Upper lobe of left lung (tissue), 6 donors: ENCODE measurements around the gene TLR7. TPM values are rescaled to one million over a fixed set of nuclear protein-coding genes. Genes with fewer than 3 reads are reported as not detected.

Source experiments
- ATAC-seq, 2 donors: fragments of 200-7000 bp; cut with Tn5 transposase; one replicate each; pipeline ENCODE4 v1.9.1; 2022; ENCODE audit warnings: mild to moderate bottlenecking in 2 of 2, moderate library complexity in 2 of 2; ENCODE audit not compliant: low FRiP score in 2 of 2
- DNase-seq, 2 donors: peaks; one replicate each; pipeline ENCODE4 v3.0.0-alpha.2; 2019 to 2020
- H3K27ac ChIP-seq, 4 donors: fragments of 200-600 bp; sonication (generic); one replicate each; pipeline ENCODE4 v1.5.1; 2016 to 2019
- H3K27me3 ChIP-seq, 4 donors: fragments of 200-600 bp; sonication (generic); one replicate each; pipeline ENCODE4 v1.5.1; 2017 to 2019
- H3K36me3 ChIP-seq, 4 donors: fragments of 200-600 bp; sonication (generic); one replicate each; pipeline ENCODE4 v1.5.1; 2016 to 2019
- H3K4me1 ChIP-seq, 4 donors: fragments of 200-600 bp; sonication (generic); one replicate each; pipeline ENCODE4 v1.5.1; 2018 to 2019
- H3K4me3 ChIP-seq, 4 donors: fragments of 200-600 bp; sonication (generic); one replicate each; pipeline ENCODE4 v1.5.1; 2017 to 2019; ENCODE audit warnings: mild to moderate bottlenecking in 2 of 4, moderate library complexity in 1 of 4
- H3K9me3 ChIP-seq, 4 donors: fragments of 200-600 bp; sonication (generic); one replicate each; pipeline ENCODE4 v1.5.1; 2018 to 2019
- EP300 ChIP-seq, 4 donors: sonication (generic); formaldehyde crosslinking; IDR thresholded peaks; one replicate each; pipeline ENCODE4 v1.5.1; 2017; ENCODE audit warnings: antibody characterized with exemption in 4 of 4, control low read depth in 2 of 4
- POLR2A ChIP-seq, 4 donors: fragments of 450-650 bp; IDR thresholded peaks; one replicate each; pipeline ENCODE4 v1.5.1; 2016 to 2017; ENCODE audit warnings: antibody characterized with exemption in 4 of 4, mild to moderate bottlenecking in 2 of 4
- POLR2AphosphoS5 ChIP-seq, 2 donors: sonication (generic); formaldehyde crosslinking; IDR thresholded peaks; one replicate each; pipeline ENCODE4 v1.5.1; 2017; ENCODE audit warnings: antibody characterized with exemption in 2 of 2
- WGBS, 2 donors: methylation state at CpG; one replicate each; pipeline ENCODE4 v1.1.5; 2017 to 2018; 5-methylcytosine and 5-hydroxymethylcytosine counted together
- total RNA-seq, 6 donors: library from RNA; depleted of rRNA in 4 of 6; stranded (reverse); fragments of >200 nt in 4 of 6; gene quantifications; one replicate each; pipeline versions ENCODE4 v1.1.0 to v1.2.1, GENCODE V29; 2016 to 2021
- TF ChIP-seq, protein P1 (sequence below), 6 experiments: fragments of 450-650 bp in 4 of 6; fragments of 200-600 bp in 2 of 6; sonication (generic) in 2 of 6; IDR thresholded peaks; one replicate each; pipeline ENCODE4 v1.5.1; 2016 to 2019; ENCODE audit warnings: antibody characterized with exemption in 6 of 6
- donor health status: DM: no; HTN: no; CAD: no; lungs with moderate emphysema.
- donor health status: DM: no; HTN: yes; CAD: no; lungs with severe emphysema.

The TLR7 gene
- total RNA-seq, 6 donors from 2014 or later, result 0.67 to 5.5 (median 1.6) TPM

DNA sequence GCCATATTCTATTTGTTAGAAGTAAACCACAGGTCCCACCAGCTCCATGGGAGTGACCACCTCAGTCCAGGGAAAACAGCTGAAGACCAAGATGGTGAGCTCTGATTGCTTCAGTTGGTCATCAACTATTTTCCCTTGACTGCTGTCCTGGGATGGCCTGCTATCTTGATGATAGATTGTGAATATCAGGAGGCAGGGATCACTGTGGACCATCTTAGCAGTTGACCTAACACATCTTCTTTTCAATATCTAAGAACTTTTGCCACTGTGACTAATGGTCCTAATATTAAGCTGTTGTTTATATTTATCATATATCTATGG, 55.7 kb downstream of the TLR7 start:
- ATAC-seq (no peak), DNase-seq (no peak)
- Histone ChIP-seq H3K4me1 (no peaks in the 10 kb centered on the region), H3K9me3 (no peaks in the 10 kb centered on the region), H3K27me3 (no peaks in the 10 kb centered on the region), H3K36me3 (no peaks in the 10 kb centered on the region), H3K4me3 (no peak overlapping the region), H3K27ac (no peak overlapping the region)
- TF ChIP-seq, protein P1, sequence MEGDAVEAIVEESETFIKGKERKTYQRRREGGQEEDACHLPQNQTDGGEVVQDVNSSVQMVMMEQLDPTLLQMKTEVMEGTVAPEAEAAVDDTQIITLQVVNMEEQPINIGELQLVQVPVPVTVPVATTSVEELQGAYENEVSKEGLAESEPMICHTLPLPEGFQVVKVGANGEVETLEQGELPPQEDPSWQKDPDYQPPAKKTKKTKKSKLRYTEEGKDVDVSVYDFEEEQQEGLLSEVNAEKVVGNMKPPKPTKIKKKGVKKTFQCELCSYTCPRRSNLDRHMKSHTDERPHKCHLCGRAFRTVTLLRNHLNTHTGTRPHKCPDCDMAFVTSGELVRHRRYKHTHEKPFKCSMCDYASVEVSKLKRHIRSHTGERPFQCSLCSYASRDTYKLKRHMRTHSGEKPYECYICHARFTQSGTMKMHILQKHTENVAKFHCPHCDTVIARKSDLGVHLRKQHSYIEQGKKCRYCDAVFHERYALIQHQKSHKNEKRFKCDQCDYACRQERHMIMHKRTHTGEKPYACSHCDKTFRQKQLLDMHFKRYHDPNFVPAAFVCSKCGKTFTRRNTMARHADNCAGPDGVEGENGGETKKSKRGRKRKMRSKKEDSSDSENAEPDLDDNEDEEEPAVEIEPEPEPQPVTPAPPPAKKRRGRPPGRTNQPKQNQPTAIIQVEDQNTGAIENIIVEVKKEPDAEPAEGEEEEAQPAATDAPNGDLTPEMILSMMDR (IDR thresholded peaks at IDR 0.05), result no peak
- TF ChIP-seq POLR2A (IDR thresholded peaks at IDR 0.05) (no peak), EP300 (IDR thresholded peaks at IDR 0.05) (no peak), POLR2AphosphoS5 (IDR thresholded peaks at IDR 0.05) (no peak)

DNA sequence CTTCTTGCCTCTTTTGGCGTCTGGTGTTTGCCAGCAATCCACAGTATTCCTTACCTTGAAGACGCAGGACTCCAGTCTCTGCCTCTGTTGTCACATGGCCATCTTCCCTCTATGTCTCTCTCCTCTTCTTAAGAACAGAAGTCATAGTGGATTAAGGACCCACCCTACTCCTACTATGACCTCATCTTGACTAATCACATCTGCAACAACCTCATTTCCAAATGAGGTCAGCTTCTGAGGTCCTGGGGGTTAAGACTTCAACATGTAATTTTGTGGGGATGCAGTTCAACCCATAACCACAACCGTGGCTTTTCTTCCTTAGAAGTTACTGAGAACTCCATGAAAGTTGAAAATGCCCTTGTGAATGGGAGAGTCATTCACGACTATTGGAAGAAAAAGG, 62.8 kb downstream of the TLR7 start:
- no peak for DNase-seq
- Histone ChIP-seq H3K27me3 (no peaks in the 10 kb centered on the region), H3K36me3 (no peaks in the 10 kb centered on the region), H3K9me3 (no peaks in the 10 kb centered on the region), H3K4me3 (no peak overlapping the region), H3K4me1 (no peaks in the 10 kb centered on the region), H3K27ac (no peak overlapping the region)
- TF ChIP-seq POLR2A (IDR thresholded peaks at IDR 0.05) (no peak), POLR2AphosphoS5 (IDR thresholded peaks at IDR 0.05) (no peak), EP300 (IDR thresholded peaks at IDR 0.05) (no peak)
- TF ChIP-seq, protein P1 (IDR thresholded peaks at IDR 0.05), result no peak
- WGBS, 2 donors, result 76 to 92% methylated on average over 4 of the region's 4 CpGs
- peak in 1 of 2 donors; percentile 74 for ATAC-seq

DNA sequence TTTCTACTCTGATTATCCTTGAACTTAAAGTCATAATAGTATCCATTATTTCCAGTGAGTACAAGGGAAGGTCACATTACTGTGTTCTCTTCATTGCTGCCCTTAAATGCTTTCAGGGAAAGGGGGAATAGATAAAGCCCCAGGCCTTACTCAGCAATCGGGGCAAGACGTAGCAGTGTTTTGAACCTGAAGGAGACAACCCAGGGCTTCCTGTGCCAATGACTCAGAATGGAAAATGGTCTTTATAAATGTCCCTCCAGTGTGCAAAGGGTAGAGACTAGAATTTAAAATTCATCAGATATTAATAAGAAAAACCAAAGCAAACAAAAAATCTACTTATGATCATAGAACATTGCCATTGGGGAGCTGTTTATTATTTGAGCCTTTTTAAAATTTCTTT, 63.3 kb downstream of the TLR7 start:
- no peaks in the 10 kb centered on the region for H3K36me3 ChIP-seq
- H3K4me1 ChIP-seq, result no peaks in the 10 kb centered on the region
- ATAC-seq, result no peak
- 75 to 94% methylated on average over 2 of the region's 2 CpGs for WGBS, 2 donors
- H3K9me3 ChIP-seq, result no peaks in the 10 kb centered on the region
- H3K27ac ChIP-seq, result no peak overlapping the region
- no peak overlapping the region for H3K4me3 ChIP-seq
- H3K27me3 ChIP-seq, result no peaks in the 10 kb centered on the region
- TF ChIP-seq POLR2AphosphoS5 (IDR thresholded peaks at IDR 0.05), result no peak
- no peak for TF ChIP-seq EP300 (IDR thresholded peaks at IDR 0.05)
- no peak for TF ChIP-seq POLR2A (IDR thresholded peaks at IDR 0.05)
- TF ChIP-seq, protein P1 (IDR thresholded peaks at IDR 0.05), result no peak
- no peak for DNase-seq

DNA sequence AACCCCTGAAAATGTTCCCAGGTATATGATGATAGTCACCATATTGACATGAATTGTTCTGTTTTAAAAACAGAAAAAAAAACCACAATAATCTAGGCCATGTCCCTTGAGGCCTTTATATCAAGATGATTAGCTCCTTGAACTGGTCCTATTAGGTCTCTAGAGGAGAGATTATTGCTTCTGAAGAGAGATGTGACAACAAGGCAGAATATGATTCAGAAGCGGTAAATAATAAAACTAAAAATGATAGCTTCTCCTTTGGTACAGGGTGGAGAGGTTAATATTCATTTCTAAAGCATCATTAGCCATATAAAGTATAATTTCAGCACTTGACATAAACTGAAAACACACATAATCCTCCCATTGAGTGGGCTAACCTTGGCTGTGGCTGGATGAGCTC, 65.4 kb downstream of the TLR7 start:
- Histone ChIP-seq H3K36me3 (no peaks in the 10 kb centered on the region), H3K4me1 (no peaks in the 10 kb centered on the region)

DNA sequence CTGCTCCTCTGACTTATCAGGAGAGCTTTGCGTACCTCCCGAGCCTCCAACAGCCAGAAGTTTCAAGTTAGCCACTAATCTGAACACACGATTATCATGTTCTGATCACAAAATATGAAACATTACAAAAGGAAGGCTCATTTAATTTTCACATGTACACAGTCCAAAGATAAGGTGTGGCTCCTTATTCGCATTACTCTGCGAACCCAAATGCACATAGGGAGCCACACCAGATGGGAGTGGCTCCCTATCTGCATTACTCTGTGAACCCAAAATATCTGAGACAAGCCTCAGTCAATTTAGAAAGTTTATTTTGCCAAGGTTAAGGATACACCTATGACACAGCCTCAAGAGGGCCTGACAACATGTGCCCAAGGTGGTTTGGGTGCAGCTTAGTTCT, 68.0 kb downstream of the TLR7 start:
- TF ChIP-seq EP300 (IDR thresholded peaks at IDR 0.05) (no peak), POLR2AphosphoS5 (IDR thresholded peaks at IDR 0.05) (no peak), POLR2A (IDR thresholded peaks at IDR 0.05) (no peak)
- TF ChIP-seq, protein P1 (IDR thresholded peaks at IDR 0.05), result no peak

More for the DNA sequence above, 65.4 kb downstream of the TLR7 start:
- 88 to 97% methylated on average over 1 of the region's 1 CpG for WGBS, 2 donors
- TF ChIP-seq POLR2A (IDR thresholded peaks at IDR 0.05) (no peak), EP300 (IDR thresholded peaks at IDR 0.05) (no peak), POLR2AphosphoS5 (IDR thresholded peaks at IDR 0.05) (no peak)
- TF ChIP-seq, protein P1 (IDR thresholded peaks at IDR 0.05), result no peak
- Histone ChIP-seq H3K27me3 (no peaks in the 10 kb centered on the region), H3K9me3 (no peaks in the 10 kb centered on the region), H3K4me3 (no peak overlapping the region), H3K27ac (no peak overlapping the region)
- DNase-seq (no peak), ATAC-seq (no peak)

More for the DNA sequence above, 68.0 kb downstream of the TLR7 start:
- ATAC-seq (no peak), DNase-seq (no peak)
- WGBS, 2 donors, result 92 to 95% methylated on average over 4 to 5 of the region's 5 CpGs
- H3K27me3 ChIP-seq, result no peaks in the 10 kb centered on the region
- H3K4me3 ChIP-seq, result no peak overlapping the region
- H3K36me3 ChIP-seq, result no peaks in the 10 kb centered on the region
- no peaks in the 10 kb centered on the region for H3K9me3 ChIP-seq
- no peak overlapping the region for H3K27ac ChIP-seq
- no peaks in the 10 kb centered on the region for H3K4me1 ChIP-seq
